ENCODE results near the gene DRD5. TPM values are rescaled to one million over a fixed set of nuclear protein-coding genes. Genes with fewer than 3 reads are reported as not detected.

The DRD5 gene
- total RNA-seq, 1 donor from 2014 or later: 0.09 TPM

- Mint-ChIP-seq H3K4me1 (no peaks in the 10 kb centered on the region), H3K27me3 (ENCODE audit: low read depth) (peaks cover 29% of the 10 kb centered on the region), H3K36me3 (no peaks in the 10 kb centered on the region), H3K9me3 (no peaks in the 10 kb centered on the region), H3K4me3 (no peak overlapping the region), H3K27ac (no peak overlapping the region)
- DNase-seq (ENCODE audit: low spot score in 2 of 2, unreplicated experiment in 2 of 2): no peak
- TF ChIP-seq CTCF (IDR thresholded peaks at IDR 0.05; ENCODE audit: unreplicated experiment): no peak
Observed at GRCh38 chr4:9825049-9825448, 43.6 kb downstream of the DRD5 start.

GRCh38 chr4:9826551-9826950 lies 45.1 kb downstream of the DRD5 start:
- Mint-ChIP-seq H3K27ac (no peak overlapping the region), H3K36me3 (no peaks in the 10 kb centered on the region), H3K4me1 (no peaks in the 10 kb centered on the region), H3K27me3 (ENCODE audit: low read depth) (peaks cover 23% of the 10 kb centered on the region), H3K4me3 (no peak overlapping the region), H3K9me3 (no peaks in the 10 kb centered on the region)
- TF ChIP-seq CTCF (IDR thresholded peaks at IDR 0.05; ENCODE audit: unreplicated experiment): no peak
- no peak for DNase-seq (ENCODE audit: low spot score in 2 of 2, unreplicated experiment in 2 of 2)

GRCh38 chr4:9832640-9833039 lies 51.2 kb downstream of the DRD5 start:
- Mint-ChIP-seq H3K27ac (no peak overlapping the region), H3K4me1 (no peaks in the 10 kb centered on the region), H3K27me3 (ENCODE audit: low read depth) (peaks cover 21% of the 10 kb centered on the region), H3K4me3 (no peak overlapping the region), H3K9me3 (no peaks in the 10 kb centered on the region), H3K36me3 (no peaks in the 10 kb centered on the region)
- TF ChIP-seq CTCF (IDR thresholded peaks at IDR 0.05; ENCODE audit: unreplicated experiment): no peak
- DNase-seq (ENCODE audit: low spot score in 2 of 2, unreplicated experiment in 2 of 2): no peak

GRCh38 chr4:9833421-9833820 lies 52.0 kb downstream of the DRD5 start:
- Mint-ChIP-seq H3K9me3 (peaks cover 6% of the 10 kb centered on the region), H3K27me3 (ENCODE audit: low read depth) (peaks cover 23% of the 10 kb centered on the region), H3K4me3 (no peak overlapping the region), H3K36me3 (no peaks in the 10 kb centered on the region), H3K4me1 (no peaks in the 10 kb centered on the region), H3K27ac (no peak overlapping the region)
- no peak for TF ChIP-seq CTCF (IDR thresholded peaks at IDR 0.05; ENCODE audit: unreplicated experiment)
- DNase-seq (ENCODE audit: low spot score in 2 of 2, unreplicated experiment in 2 of 2): no peak

Other genes starting within 250 kb of the DRD5 start
- 4.8 to 5.1 TPM (median 5.0 TPM) in 3 replicates for gene SLC2A9, start 239.9 kb downstream of the DRD5 start, total RNA-seq

Data from mesothelial cell of epicardium (in vitro differentiated cells).